Activated CD4-positive, alpha-beta T cell treated with anti-CD3 and anti-CD28 coated beads for 48 hours (primary cell): ENCODE results near the gene EIF2B1.
"Not testable (repeated sequence)": the region's sequence is repeated elsewhere in the genome, so short reads cannot be mapped to it uniquely, and the experiment has no call there.

ENCODE experiments used
- DNase-seq: peaks from one replicate; pipeline ENCODE4 v3.0.0-alpha.2; 2020

Gene EIF2B1

DNA sequence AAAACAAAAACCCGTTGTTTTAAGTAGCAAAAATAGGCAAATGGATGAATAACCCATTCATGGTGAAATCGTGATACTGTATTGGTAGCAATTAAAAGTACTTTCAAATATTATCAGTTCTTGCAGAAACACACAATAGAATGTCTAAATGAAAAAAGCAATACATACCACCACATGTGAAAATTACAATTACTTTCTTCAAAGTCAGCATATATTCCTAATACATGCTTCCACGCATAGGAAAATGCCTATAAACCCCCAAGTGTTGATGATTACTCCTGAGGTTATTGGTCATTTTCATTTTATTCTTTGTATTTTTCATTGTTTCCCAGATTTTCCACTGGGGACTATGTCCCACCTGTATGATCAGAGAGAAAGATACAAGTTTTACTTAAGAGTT is 16.3 kb downstream of the EIF2B1 start:
- DNase-seq, result no peak

DNA sequence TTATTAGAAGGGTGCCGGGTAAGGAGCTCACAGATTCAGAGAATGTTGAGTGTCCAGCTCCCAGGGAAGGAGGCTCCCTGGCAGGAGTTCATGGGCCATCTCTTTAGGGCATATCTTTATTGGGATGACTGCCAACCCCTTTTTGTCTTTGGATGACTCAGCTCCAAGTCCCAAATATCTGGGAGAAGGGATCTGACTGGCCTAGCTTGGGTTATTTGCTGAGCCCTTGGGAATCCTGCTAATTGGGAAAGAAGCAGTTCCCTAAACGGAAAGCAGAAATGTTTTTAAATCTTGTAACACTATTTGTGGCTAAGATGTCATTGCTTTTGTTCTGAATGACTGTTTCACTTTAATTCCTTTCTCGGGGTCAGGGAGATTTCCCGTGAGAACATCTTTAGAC is 19.0 kb downstream of the EIF2B1 start:
- no peak for DNase-seq

DNA sequence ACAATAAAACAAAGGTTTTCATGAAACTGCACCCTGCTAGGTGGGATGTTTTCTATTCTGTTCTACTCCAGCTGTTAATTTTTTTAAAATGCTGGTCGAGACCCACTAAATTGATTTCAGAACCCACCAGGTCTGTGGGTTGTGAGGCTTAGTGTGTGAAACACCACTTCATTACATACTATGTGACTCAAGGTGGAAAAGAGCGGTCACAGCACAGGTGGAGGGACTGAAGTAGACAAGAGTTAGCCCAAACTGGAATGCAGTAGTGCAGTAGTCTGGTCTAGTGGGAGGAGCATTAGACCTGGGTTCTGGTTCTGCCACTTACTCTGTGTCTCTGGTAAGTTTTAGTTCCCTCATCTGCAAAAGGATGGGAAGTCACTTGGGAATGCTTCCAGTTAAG is 19.4 kb downstream of the EIF2B1 start:
- no peak for DNase-seq

DNA sequence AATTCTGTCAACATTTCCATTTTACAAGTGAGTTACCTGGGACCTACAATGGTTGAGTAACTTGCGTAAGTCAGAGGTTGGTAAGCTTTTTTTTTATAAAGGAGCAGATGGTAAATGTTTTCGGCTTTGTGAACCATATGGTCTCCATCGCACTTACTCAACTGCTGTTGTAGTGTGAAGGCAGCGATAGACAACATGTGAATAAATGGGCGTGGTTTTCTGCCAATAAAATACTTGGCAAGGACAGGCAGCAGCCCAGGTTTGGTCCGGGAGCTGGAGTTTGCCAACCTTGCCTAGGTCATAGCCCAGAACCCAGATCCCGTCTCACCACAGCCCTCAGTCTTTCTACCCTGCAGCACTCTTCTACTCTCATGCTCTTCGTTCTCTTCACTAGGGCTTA is 25.3 kb downstream of the EIF2B1 start:
- DNase-seq, result no peak

DNA sequence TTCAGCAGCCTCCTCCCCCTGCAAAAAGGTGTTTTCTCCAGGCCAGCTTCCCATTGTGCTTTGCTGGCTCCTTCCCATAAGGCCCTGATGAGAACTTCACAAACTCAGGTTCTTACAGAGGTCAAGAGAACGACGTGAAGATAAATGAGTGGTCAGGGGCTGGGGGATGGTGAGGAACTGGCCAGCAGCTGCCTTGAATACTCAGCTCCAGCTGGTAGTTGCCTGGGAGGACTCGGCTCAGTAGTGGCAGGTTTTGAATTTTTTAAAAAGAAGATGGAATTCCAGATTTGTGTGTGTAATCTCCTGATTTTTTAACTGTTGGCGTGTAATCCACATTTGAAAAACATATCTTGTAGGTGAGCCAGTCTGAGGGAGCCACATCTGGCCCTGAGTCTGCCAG is 25.7 kb downstream of the EIF2B1 start:
- no peak for DNase-seq

DNA sequence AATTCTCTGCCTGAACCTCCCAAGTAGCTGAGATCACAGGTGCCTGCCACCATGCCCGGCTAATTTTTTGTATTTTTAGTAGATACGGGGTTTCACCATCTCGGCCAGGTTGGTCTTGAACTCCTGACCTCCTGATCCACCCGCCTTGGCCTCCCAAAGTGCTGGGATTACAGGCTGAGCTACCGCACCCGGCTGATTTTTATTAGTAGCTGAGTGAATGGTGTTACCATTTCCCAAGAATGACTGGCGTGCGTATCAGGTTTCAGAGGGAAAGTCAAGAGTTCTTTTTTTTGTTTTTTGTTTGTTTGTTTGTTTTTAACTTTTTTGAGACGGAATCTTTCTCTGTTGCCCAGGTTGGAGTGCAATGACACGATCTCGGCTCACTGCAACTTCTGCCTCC is 30.0 kb downstream of the EIF2B1 start:
- not testable (repeated sequence) for DNase-seq

DNA sequence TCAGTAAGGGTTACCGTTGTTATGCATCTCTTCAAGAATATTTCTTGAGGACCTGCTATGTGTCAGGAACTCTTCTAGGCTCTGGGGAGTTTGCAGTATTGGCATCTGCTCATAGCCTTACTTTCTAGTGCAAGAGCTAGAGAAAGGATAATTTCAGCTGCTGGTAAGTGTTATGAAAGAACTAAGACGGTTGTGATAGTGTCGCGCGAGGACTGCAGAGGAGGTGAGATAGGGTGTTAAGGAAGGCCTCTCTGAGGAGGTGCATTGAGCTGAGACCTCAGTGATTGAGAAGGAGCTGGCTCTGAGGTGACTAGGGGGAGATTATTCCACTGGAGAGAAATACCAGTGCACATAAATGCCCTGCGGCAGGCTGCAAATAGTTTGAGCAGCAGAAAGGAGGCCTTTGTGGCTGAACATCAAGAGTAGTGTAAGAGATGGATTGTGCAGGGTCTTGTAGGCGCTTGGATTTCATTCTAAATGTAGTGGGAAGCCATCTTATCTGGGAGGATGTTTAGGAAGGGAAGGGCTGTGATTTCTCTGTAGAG is 30.8 kb downstream of the EIF2B1 start:
- DNase-seq, result peak; percentile 36

DNA sequence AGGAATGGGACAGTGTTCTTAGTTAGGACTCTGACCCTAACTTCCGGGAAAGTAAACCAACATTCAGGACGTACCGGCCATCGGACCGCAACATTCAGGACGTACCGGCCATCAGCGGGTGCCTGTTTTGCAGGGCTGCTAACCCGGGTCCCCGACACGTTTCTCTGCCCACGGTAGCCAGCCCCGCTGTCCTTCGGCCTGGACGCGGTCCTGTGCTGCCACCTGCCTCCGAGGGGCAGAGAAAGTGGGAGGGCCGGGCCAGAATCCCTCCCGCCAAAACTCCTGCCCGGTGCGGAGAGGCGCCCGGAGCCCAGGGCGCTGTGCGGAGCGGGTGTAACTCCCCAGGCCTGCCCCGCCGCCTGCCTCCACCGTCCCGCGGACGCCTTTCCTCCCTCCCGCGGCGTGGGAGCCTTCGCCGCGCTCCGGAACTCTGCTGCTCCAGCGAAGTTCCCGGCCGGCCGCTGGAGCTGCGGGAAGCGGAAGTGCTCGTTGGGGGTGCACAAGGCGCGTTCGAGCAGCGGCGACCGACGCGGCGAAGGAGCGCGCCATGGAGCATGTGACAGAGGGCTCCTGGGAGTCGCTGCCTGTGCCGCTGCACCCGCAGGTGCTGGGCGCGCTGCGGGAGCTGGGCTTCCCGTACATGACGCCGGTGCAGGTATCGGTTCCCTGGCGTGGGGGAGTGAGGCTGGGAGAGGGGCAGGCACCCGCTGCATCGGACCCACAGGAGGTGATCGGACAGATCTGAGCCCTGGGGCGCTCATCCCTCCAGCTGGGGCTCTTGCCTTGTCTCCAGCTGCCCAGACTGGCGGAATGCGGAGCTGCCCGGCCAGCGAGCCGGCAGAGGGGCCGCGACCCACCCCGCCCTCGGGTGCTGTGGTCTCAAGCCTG is 31.6 kb downstream of the EIF2B1 start, which contains the start of gene DDX55:
DDX55 (plus strand) TSS at position 498 of the 888 bp plus-strand sequence; CDS start at position 548, 50 bp downstream.
- peak; percentile 91 for DNase-seq

DNA sequence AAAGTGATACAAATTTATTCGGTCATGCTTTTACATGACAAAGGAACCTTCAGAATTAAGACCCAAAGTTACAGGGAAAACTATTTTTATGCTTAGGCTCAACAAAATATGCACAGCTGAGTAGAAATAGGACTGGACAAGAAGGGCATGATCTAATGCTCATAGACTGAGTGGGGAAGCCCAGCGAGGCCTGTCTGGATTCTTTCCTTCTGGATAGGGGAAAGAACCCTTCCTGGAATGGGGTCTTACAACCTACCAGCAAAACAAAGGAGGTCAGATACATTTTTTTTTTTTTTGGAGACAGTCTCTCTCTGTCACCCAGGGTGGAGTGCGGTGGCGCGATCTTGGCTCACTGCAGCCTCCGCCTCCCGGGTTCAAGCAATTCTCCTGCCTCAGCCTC is 33.8 kb downstream of the EIF2B1 start:
- DNase-seq, result no peak

DNA sequence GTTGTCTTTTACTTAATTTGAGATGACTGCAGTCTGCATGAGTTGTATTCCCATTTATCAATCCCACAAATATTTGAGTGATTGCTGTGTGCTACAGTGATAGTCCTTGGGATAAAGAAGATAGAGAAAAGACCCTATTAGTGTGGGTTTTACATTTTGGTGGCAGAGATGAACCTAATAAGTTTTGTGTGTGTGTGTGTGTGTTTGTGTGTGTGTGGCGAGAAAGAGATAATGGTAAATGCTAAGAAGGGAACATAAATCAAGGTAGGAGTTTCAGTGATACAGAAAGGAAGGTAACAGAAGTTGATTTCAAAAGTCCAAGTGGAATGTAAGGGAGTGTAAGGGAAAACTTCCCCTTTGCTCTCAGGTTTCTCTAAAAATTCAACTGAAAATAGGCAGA is 34.2 kb downstream of the EIF2B1 start:
- no peak for DNase-seq

DNA sequence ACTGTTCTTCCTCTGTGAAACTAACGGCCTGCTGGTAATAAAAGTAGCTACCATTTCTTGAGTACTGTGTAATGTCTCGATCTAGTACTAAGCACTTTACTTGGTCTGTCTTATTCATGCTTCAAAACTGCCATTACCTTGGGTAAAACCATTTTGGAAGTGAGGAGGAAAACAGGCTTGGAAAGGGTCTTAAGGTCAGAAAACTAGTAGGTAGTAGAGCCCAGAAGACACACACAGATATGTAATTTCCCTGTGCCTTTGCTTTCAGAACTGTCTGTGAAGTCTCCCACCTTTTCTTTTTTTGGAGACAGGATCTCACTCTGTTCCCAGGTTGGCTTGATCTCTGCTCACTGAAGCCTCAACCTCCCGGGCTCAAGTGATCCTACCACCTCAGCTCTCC is 35.0 kb downstream of the EIF2B1 start:
- no peak for DNase-seq

DNA sequence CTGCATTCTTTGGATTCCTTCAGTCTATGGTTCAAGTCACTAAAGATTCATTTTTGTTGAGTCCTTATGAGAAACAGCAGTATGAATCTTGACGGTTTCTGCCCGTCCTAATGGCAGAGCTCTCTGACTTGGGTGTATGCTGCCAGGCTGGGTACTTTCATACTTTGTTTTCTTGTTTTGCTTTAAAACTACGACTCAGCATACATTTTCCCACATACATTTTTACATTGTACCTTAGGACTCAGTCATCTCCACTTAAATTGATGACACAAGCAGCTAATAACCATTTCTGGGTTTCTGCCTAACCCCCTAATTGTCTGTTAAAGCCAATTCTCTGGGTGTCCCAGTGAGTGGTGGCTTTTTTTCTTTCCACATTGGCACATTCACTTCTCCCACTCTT is 36.4 kb downstream of the EIF2B1 start:
- no peak for DNase-seq

DNA sequence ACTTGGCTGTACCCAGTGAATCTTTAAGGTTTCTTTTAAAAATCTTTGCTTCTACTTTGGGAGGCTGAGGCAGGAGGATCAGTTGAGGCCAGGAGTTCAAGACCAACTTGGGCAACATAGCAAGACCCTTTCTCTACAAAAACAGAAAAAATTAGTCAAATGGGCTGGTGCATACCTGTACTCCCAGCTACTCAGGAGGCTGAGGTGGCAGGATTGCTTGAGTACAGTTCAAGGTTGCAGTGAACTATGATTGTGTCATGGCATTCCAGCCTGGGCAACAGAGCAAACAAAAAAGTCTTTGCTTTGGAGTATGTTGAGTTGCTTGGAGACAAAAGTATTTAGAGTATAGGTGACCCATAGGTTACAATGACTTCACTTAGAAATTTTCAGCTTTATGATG is 37.8 kb downstream of the EIF2B1 start:
- DNase-seq, result no peak

DNA sequence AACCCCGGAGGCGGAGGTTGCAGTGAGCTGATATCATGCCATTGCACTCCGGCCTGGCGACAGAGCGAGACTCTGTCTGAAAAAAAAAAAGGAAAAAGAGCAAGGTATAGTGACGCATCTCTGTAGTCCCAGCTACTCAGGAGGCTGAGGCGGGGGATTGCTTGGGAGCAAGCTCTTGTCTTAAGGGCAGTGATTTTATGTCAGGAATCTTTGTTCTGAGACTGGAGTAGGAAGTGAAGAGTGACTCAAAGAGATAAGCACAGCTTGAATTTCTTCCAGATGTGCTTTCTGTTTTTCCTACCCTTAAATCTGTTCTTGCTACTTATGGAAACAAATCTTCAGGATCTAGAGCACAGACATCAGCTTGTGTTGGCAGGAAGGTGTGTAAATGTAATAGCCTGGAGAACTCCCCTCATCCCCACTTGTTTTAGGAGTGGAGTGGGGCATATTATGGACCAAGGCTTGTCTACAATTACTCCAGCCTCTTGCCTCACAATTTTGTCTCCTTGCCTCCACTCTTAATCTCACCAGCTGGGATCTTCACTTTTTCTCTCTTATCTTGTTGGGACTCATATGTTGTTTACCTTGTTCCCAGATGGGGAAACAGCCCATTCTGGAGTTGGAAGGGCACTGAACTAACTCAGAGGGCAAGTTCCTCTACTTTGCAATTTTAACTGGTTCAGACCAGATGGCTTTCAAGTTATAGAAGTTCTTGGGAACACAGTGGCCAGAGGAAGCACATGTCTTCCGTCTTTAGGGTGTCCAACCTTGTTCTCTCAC is 41.6 kb downstream of the EIF2B1 start:
- no peak for DNase-seq

DNA sequence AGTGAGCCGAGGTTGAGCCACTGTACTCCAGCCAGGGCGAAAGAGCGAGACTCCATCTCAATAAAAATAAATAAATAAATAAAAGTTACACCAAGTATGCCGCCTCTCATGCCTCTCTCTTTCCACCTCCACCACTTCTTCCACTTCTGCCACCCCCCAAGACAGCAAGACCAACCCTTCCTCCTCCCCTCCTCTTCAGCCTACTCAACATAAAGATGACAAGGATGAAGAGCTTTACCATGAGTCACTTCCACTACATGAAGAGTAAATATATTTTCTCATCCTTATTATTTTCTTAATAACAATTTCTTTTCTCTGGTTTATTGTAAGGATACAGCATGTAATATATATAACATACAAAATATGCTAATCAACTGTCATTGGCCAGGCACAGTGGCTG is 52.7 kb downstream of the EIF2B1 start:
- DNase-seq, result no peak

DNA sequence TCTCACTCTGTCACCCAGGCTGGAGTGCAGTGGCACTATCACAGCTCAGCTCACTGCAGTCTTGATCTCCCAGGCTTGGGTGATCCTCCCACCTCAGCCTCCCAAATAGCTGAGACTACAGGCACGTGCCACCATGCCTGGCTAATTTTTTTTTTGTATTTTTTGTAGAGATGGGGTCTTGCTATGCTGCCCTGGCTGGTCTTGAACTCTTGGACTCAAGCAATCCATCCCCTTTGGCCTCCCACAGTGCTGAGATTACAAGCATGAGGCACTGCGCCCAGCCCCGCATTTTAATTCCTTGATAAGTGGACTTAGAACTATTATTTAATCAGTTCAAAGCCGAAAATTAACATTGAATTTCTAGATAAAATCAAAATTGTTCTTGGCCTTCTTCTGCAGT is 54.7 kb downstream of the EIF2B1 start:
- not testable (repeated sequence) for DNase-seq

DNA sequence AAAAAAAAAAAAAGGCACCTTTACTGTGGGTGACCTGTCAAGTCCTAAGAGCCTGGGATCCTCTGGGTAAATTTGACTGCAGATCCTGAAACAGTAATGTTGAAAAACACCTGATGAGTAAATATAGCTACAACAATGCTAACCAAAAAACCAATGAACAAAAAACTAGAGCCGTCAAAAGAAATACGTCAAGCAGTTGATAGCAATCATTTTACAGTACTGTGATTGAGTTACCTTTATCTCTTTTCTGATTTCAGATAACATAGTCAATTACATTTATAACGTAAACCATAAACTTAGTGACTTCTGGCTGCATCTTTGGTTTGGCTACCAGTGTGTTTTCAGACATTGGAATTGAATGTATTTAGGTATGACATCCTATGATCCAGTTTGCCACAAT is 55.2 kb downstream of the EIF2B1 start:
- DNase-seq, result no peak

DNA sequence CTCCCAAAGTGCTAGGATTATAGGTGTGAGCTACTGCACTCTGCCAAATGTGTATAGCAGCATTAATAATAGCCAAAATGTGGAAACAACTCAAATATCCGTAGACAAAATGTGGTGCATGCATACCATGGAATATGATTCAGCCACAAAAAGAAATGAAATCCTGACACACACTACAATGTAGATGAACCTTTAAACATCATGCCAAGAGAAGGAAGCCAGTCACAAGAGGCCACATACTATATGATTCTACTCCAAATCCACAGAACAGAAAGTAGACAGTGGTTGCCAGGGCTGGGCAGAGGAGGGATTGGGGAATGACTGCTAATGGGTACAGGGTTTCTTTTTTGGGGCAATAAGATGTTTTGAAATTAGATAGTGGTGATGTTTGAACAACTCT is 56.9 kb downstream of the EIF2B1 start:
- no peak for DNase-seq

DNA sequence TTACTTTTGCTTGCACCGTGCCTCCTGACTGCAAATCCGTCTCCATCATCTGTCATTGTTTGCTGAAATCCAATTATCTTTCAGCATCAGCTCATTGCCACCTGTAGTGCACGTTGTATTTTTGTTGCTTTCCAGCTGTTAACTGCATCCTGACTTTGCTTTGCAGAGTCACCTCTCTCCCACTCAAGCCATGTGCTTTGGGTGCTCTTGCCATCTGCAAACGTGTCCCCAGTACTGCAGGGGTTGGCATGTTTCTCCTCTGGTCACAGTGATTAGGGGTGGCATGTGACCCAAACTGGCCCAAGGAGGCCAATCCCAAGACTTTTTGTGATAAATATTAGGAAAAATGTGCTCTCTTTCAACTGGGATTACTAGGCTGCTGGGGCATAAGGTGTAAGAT is 59.6 kb downstream of the EIF2B1 start:
- no peak for DNase-seq

DNA sequence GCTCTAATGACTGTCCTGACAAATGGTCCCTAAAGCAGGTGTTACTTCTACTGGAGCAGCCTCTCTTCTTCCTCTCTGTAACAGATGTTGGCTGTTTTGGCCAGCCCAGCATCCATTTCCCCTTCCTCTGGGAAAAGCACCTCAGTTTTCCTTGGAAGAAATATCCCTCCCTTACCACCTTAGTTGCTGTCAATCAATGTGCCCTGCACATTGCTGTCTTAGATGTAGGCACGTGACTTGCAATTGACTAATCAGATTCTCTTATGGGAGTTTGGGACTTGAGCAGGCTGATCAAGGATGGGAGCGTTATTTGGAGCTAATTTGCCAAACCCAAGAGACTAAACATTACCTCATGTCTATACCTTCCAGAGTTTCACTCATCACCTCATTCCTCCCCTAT is 61.1 kb downstream of the EIF2B1 start:
- DNase-seq, result no peak

DNA sequence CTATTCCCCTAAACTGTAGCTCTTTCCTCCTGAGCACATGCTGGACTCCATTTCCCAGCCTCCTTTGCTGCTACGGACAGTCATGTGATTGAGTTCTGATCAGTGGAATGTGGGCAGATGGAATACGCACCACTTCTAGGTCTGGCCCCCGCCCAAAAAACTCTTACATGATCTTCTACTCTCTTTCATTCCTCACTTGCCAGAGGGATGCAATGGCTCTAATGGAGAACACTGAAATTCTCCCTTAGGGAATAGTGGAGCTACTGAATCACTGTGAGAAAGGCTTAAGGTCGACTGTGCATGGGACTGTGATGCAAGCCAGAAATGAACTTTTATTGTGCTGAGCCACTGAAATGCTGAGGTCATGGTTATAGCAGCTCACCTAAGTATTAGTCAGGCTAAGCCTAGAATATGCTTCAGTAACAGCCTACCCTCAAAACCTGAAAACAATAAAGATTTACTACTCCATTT is 62.1 kb downstream of the EIF2B1 start:
- no peak for DNase-seq
